IMR-90 (cell line): ENCODE measurements around the gene KCNIP1. TPM values are rescaled to one million over a fixed set of nuclear protein-coding genes. Genes with fewer than 3 reads are reported as not detected.

Source experiments
- ATAC-seq: fragments of 200-7000 bp; cut with Tn5 transposase; 2 replicates; pipeline ENCODE4 v1.9.1; 2020; ENCODE audit warnings: low read depth, mild to moderate bottlenecking, moderate library complexity
- BruUV-seq: library from RNA; stranded (reverse); fragments of 400-500 nt; replicated peaks from 2 replicates; lab custom pipeline; 2021; lab: Mats Ljungman, UMichigan
- CTCF ChIA-PET: fragments of 300-600 bp; formaldehyde crosslinking; extraction: SDS; loops from one replicate; lab custom pipeline; 2021; ENCODE audit warnings: antibody characterized with exemption; lab: Yijun Ruan, JAX
- POLR2A ChIA-PET: fragments of 300-600 bp; sonication (Branson Sonifier 250); formaldehyde crosslinking; loops from one replicate; lab custom pipeline; 2022; ENCODE audit warnings: antibody characterized with exemption; ENCODE audit not compliant: unreplicated experiment; lab: Charles Lee
- DNase-seq: peaks from one replicate; pipeline ENCODE4 v3.0.0; 2013
- H2AFZ ChIP-seq: replicated peaks from 2 replicates; pipeline ENCODE3; 2013; ENCODE audit warnings: low read length, mild to moderate bottlenecking; ENCODE audit not compliant: poor library complexity
- H2AK5ac ChIP-seq: 2 replicates; pipeline ENCODE4 v1.6.1; 2013; ENCODE audit warnings: low read depth, low read length, inconsistent platforms
- H2AK9ac ChIP-seq: replicated peaks from 2 replicates; pipeline ENCODE3; 2013; ENCODE audit warnings: mild to moderate bottlenecking, low read depth, low read length, moderate library complexity; ENCODE audit not compliant: poor library complexity
- H2BK120ac ChIP-seq: 2 replicates; pipeline ENCODE4 v1.6.1; 2013; ENCODE audit warnings: low read depth, low read length, inconsistent platforms
- H2BK15ac ChIP-seq: 3 replicates; pipeline ENCODE4 v1.6.1; 2013; ENCODE audit warnings: low read depth, low read length, inconsistent platforms
- H2BK20ac ChIP-seq: 2 replicates; pipeline ENCODE4 v1.6.1; 2013; ENCODE audit warnings: low read depth, mild to moderate bottlenecking, inconsistent platforms, low read length, moderate library complexity
- H2BK5ac ChIP-seq: 2 replicates; pipeline ENCODE4 v1.6.1; 2013; ENCODE audit warnings: mild to moderate bottlenecking, low read depth, low read length, inconsistent platforms; ENCODE audit not compliant: poor library complexity, severe bottlenecking
- H3K14ac ChIP-seq: replicated peaks from 2 replicates; pipeline ENCODE4 v1.6.1; 2013; ENCODE audit warnings: low read depth, low read length, inconsistent platforms
- H3K18ac ChIP-seq: 2 replicates; pipeline ENCODE4 v1.6.1; 2013; ENCODE audit warnings: low read depth, low read length, control low read depth
- H3K23ac ChIP-seq: 2 replicates; pipeline ENCODE4 v1.6.1; 2013; ENCODE audit warnings: low read depth, low read length, inconsistent platforms
- H3K27ac ChIP-seq: 2 replicates; pipeline ENCODE4 v1.5.1; 2013; ENCODE audit warnings: mild to moderate bottlenecking, control low read depth, low read length; ENCODE audit not compliant: insufficient read depth
- H3K27me3 ChIP-seq: 2 replicates; pipeline ENCODE4 v1.6.1; 2013; ENCODE audit warnings: low read length; ENCODE audit not compliant: control insufficient read depth, insufficient read depth
- H3K36me3 ChIP-seq: 2 replicates; pipeline ENCODE4 v1.6.1; 2013; ENCODE audit warnings: low read length, mixed read lengths; ENCODE audit not compliant: control insufficient read depth, insufficient read depth
- H3K4ac ChIP-seq: 2 replicates; pipeline ENCODE4 v1.6.1; 2013; ENCODE audit warnings: low read depth, low read length, inconsistent platforms
- H3K4me1 ChIP-seq: 2 replicates; pipeline ENCODE4 v1.6.1; 2013; ENCODE audit warnings: low read length, mixed read lengths; ENCODE audit not compliant: control insufficient read depth, insufficient read depth
- H3K4me2 ChIP-seq: 2 replicates; pipeline ENCODE4 v1.6.1; 2013; ENCODE audit warnings: low read depth, mild to moderate bottlenecking, control low read depth, low read length, moderate library complexity
- H3K4me3 ChIP-seq: 2 replicates; pipeline ENCODE4 v1.5.1; 2013; ENCODE audit warnings: low read depth, mild to moderate bottlenecking, control low read depth, low read length, moderate library complexity; ENCODE audit not compliant: insufficient read depth
- H3K56ac ChIP-seq: 2 replicates; pipeline ENCODE4 v1.6.1; 2013; ENCODE audit warnings: low read length, inconsistent platforms; ENCODE audit not compliant: insufficient read depth; ENCODE audit errors: extremely low read depth
- H3K79me1 ChIP-seq, 2 experiments: 2 replicates each; pipeline ENCODE4 v1.6.1; 2013; ENCODE audit warnings: low read length in 2 of 2, inconsistent platforms in 1 of 2, low read depth in 1 of 2
- H3K9ac ChIP-seq: 2 replicates; pipeline ENCODE4 v1.6.1; 2013; ENCODE audit warnings: low read depth, low read length, control low read depth
- H3K9me1 ChIP-seq: 2 replicates; pipeline ENCODE4 v1.6.1; 2013; ENCODE audit warnings: low read length, inconsistent platforms; ENCODE audit not compliant: insufficient read depth
- H3K9me3 ChIP-seq: 2 replicates; pipeline ENCODE4 v1.6.1; 2013; ENCODE audit warnings: low read length; ENCODE audit not compliant: control insufficient read depth, insufficient read depth
- H4K20me1 ChIP-seq: 2 replicates; pipeline ENCODE4 v1.6.1; 2013; ENCODE audit warnings: low read length, inconsistent platforms; ENCODE audit not compliant: insufficient read depth
- H4K5ac ChIP-seq: 2 replicates; pipeline ENCODE4 v1.6.1; 2013; ENCODE audit warnings: mild to moderate bottlenecking, low read depth, low read length, control low read depth
- H4K8ac ChIP-seq, 2 experiments: 2 replicates each; pipeline ENCODE4 v1.6.1; 2013; ENCODE audit warnings: low read depth in 2 of 2, low read length in 2 of 2, control low read depth in 1 of 2, inconsistent platforms in 1 of 2
- H4K91ac ChIP-seq: 2 replicates; pipeline ENCODE4 v1.6.1; 2013; ENCODE audit warnings: low read depth, low read length, inconsistent platforms; ENCODE audit not compliant: insufficient read depth
- BHLHE40 ChIP-seq: fragments of 150-350 bp; IDR thresholded peaks from 2 replicates; pipeline ENCODE4 v1.6.1; 2016; ENCODE audit warnings: mild to moderate bottlenecking, low read depth, low read length
- CEBPB ChIP-seq: IDR thresholded peaks from 2 replicates; pipeline ENCODE4 v1.6.1; 2012; ENCODE audit warnings: low read depth, low read length, improper control_type of control experiment
- CHD1 ChIP-seq: IDR thresholded peaks from 2 replicates; pipeline ENCODE4 v1.6.1; 2012; ENCODE audit warnings: low read depth, low read length, improper control_type of control experiment
- CTCF ChIP-seq: conservative IDR thresholded peaks from 2 replicates; pipeline ENCODE4 v1.5.1; 2012; ENCODE audit warnings: mild to moderate bottlenecking, low read depth, low read length, improper control_type of control experiment
- ELK1 ChIP-seq: fragments of 150-350 bp; IDR thresholded peaks from 2 replicates; pipeline ENCODE4 v1.6.1; 2016; ENCODE audit warnings: low read depth, mild to moderate bottlenecking, low read length, moderate library complexity, borderline replicate concordance
- FOS ChIP-seq: fragments of 150-350 bp; IDR thresholded peaks from 2 replicates; pipeline ENCODE4 v1.6.1; 2016; ENCODE audit warnings: low read depth, low read length
- MAFK ChIP-seq: IDR thresholded peaks from 2 replicates; pipeline ENCODE4 v1.6.1; 2012; ENCODE audit warnings: low read depth, low read length, improper control_type of control experiment
- MAZ ChIP-seq: IDR thresholded peaks from 2 replicates; pipeline ENCODE4 v1.6.1; 2012; ENCODE audit warnings: low read depth, mild to moderate bottlenecking, low read length, improper control_type of control experiment, moderate library complexity, borderline replicate concordance
- RAD21 ChIP-seq: IDR thresholded peaks from 2 replicates; pipeline ENCODE4 v1.6.1; 2012; ENCODE audit warnings: low read length, improper control_type of control experiment
- RFX5 ChIP-seq: IDR thresholded peaks from 2 replicates; pipeline ENCODE4 v1.8.0; 2012; ENCODE audit warnings: low read depth, mild to moderate bottlenecking, low read length, moderate library complexity
- WGBS, 2 experiments: methylation state at CpG; one replicate each; pipeline versions ENCODE4 v1.1.5 to v1.1.7; 2013; ENCODE audit warnings: missing lambda C conversion rate in 2 of 2; ENCODE audit not compliant: insufficient read length in 1 of 2; ENCODE audit errors: extremely low coverage in 2 of 2; 5-methylcytosine and 5-hydroxymethylcytosine counted together
- dilution Hi-C: fragments of 300-500 bp; cut with HindIII; formaldehyde crosslinking; loops from one replicate; pipeline ENCODE4 v1.14.3; 2018; ENCODE audit warnings: low sequenced_read_pairs; ENCODE audit not compliant: unreplicated experiment
- in situ Hi-C: fragments of 300-500 bp; cut with MboI; formaldehyde crosslinking; loops from 3 replicates; pipeline ENCODE4 v1.14.3; 2019; ENCODE audit warnings: low sequenced_read_pairs, inconsistent platforms, mixed read lengths
- intact Hi-C: fragments of 100-400 bp; cut with micrococcal nuclease; formaldehyde crosslinking; loops from 2 replicates; pipeline ENCODE4 v1.10.0; 2022
- polyA plus RNA-seq, 3 experiments: library from polyadenylated mRNA; depleted of rRNA; stranded (reverse); fragments of >200 nt; gene quantifications; 2 replicates each; pipeline ENCODE4 v1.2.3, GENCODE V29; 2012; ENCODE audit warnings: low replicate concordance in 1 of 3
- total RNA-seq: library from RNA; depleted of rRNA; stranded (reverse); fragments of >200 nt; gene quantifications from 2 replicates; pipeline ENCODE4 v1.2.3, GENCODE V29; 2012

Gene KCNIP1
- total and polyA plus RNA-seq, 2 of the 4 experiments (the other 2 are of a cell fraction): not detected

GRCh38 chr5:170518277-170518676, 14.5 kb downstream of the KCNIP1 start:
- H3K56ac ChIP-seq: no peak overlapping the region
- no peak overlapping the region for H3K4me2 ChIP-seq
- ATAC-seq (no peak), DNase-seq (no peak)
- H3K27ac ChIP-seq: no peak overlapping the region
- ChIA-PET POLR2A (no interaction called here), CTCF (no interaction called here)
- H2BK15ac ChIP-seq: no peak overlapping the region
- no peak overlapping the region for H2BK20ac ChIP-seq
- H2AK9ac ChIP-seq: no peak overlapping the region
- H3K36me3 ChIP-seq: no peaks in the 10 kb centered on the region
- H4K8ac ChIP-seq: no peak overlapping the region
- H3K27me3 ChIP-seq: no peaks in the 10 kb centered on the region; the same call in 1 of the 2 replicates
- intact Hi-C loops (no loop called here), dilution Hi-C loops (no loop called here), in situ Hi-C loops (no loop called here)
- H2AFZ ChIP-seq: no peak overlapping the region
- no peak overlapping the region for H3K14ac ChIP-seq
- H3K23ac ChIP-seq: no peak overlapping the region
- no peaks in the 10 kb centered on the region for H3K79me1 ChIP-seq
- no peaks in the 10 kb centered on the region for H3K9me3 ChIP-seq
- no peak overlapping the region for H3K4ac ChIP-seq
- H3K9ac ChIP-seq: no peak overlapping the region
- no peaks in the 10 kb centered on the region for H4K20me1 ChIP-seq
- H4K91ac ChIP-seq: no peak overlapping the region
- no peak overlapping the region for H4K5ac ChIP-seq
- no peak overlapping the region for H3K18ac ChIP-seq
- H2AK5ac ChIP-seq: no peak overlapping the region
- no TSS peak for BruUV-seq
- no peaks in the 10 kb centered on the region for H3K4me1 ChIP-seq
- peak overlapping the region; percentile 56 for H2BK5ac ChIP-seq
- no peak overlapping the region for H2BK120ac ChIP-seq
- H3K9me1 ChIP-seq: no peaks in the 10 kb centered on the region
- WGBS, 2 experiments: no CpG with 5 or more reads among the region's 5 CpGs
- H3K4me3 ChIP-seq: no peak overlapping the region
- TF ChIP-seq ELK1 (no peak), BHLHE40 (no peak), RFX5 (no peak), CEBPB (no peak), RAD21 (no peak), FOS (no peak), MAZ (no peak), CTCF (no peak), MAFK (no peak), CHD1 (no peak)
